H1 (cell line): ENCODE results near the gene LRRC15. TPM values are rescaled to one million over a fixed set of nuclear protein-coding genes. Genes with fewer than 3 reads are reported as not detected.

Experiments used
- CTCF ChIA-PET: fragments of 300-600 bp; sonication (Branson Sonifier 250); formaldehyde crosslinking; loops from one replicate; lab custom pipeline; 2021; ENCODE audit not compliant: partially characterized antibody; lab: Charles Lee
- POLR2A ChIA-PET: fragments of 300-600 bp; sonication (Branson Sonifier 250); formaldehyde crosslinking; loops from one replicate; lab custom pipeline; 2021; ENCODE audit warnings: inconsistent platforms; ENCODE audit not compliant: partially characterized antibody; lab: Charles Lee
- DNase-seq, 2 experiments: peaks; one replicate each; pipeline versions ENCODE4 v3.0.0 to v3.0.0-alpha.2; 2010 to 2022; ENCODE audit warnings: low spot score in 2 of 2, low read depth in 1 of 2, mixed read lengths in 1 of 2
- FAIRE-seq: peaks from 2 replicates; lab custom pipeline; 2011; peaks lifted over from hg19 to GRCh38; lab: Jason Lieb, UNC
- H2AFZ ChIP-seq: 2 replicates; pipeline ENCODE4 v1.8.1; 2012; ENCODE audit warnings: low read length, inconsistent platforms
- H2AK5ac ChIP-seq: 2 replicates; pipeline ENCODE4 v1.6.1; 2013; ENCODE audit warnings: low read depth, low read length
- H2BK120ac ChIP-seq: replicated peaks from 2 replicates; pipeline ENCODE3; 2013; ENCODE audit warnings: low read depth, low read length, inconsistent platforms
- H2BK12ac ChIP-seq: 2 replicates; pipeline ENCODE4 v1.6.1; 2013; ENCODE audit warnings: low read depth, low read length
- H2BK15ac ChIP-seq: 2 replicates; pipeline ENCODE4 v1.6.1; 2013; ENCODE audit warnings: low read length
- H2BK20ac ChIP-seq: 2 replicates; pipeline ENCODE4 v1.6.1; 2013; ENCODE audit warnings: low read length
- H2BK5ac ChIP-seq: 2 replicates; pipeline ENCODE4 v1.6.1; 2013; ENCODE audit warnings: low read depth, low read length
- H3K14ac ChIP-seq: 2 replicates; pipeline ENCODE4 v1.6.1; 2013; ENCODE audit warnings: inconsistent platforms; ENCODE audit not compliant: insufficient read length
- H3K18ac ChIP-seq: 2 replicates; pipeline ENCODE4 v1.6.1; 2013; ENCODE audit warnings: low read length; ENCODE audit errors: extremely low read depth
- H3K23ac ChIP-seq: 2 replicates; pipeline ENCODE4 v1.6.1; 2013; ENCODE audit warnings: inconsistent platforms; ENCODE audit not compliant: insufficient read length
- H3K23me2 ChIP-seq: 2 replicates; pipeline ENCODE4 v1.6.1; 2013; ENCODE audit warnings: low read depth, low read length
- H3K27ac ChIP-seq: 2 replicates; pipeline ENCODE4 v1.6.1; 2011; ENCODE audit warnings: low read depth, low read length, inconsistent platforms
- H3K27me3 ChIP-seq, 4 experiments: replicated peaks in 1 of 4; 1 replicate in 1 of 4; 2 replicates in 3 of 4; pipeline versions ENCODE4 v1.6.1 to v1.8.1; 2011 to 2013; ENCODE audit warnings: low read length in 3 of 4, mild to moderate bottlenecking in 3 of 4, inconsistent platforms in 2 of 4, mixed read lengths in 2 of 4, moderate library complexity in 1 of 4; ENCODE audit not compliant: control insufficient read depth in 3 of 4, insufficient read depth in 3 of 4; ENCODE audit errors: extremely low read depth in 1 of 4
- H3K36me3 ChIP-seq, 4 experiments: 2 replicates each; pipeline versions ENCODE4 v1.6.1 to v1.8.1; 2011 to 2013; ENCODE audit warnings: mild to moderate bottlenecking in 4 of 4, low read length in 3 of 4, moderate library complexity in 2 of 4, control low read depth in 1 of 4, inconsistent platforms in 1 of 4; ENCODE audit not compliant: insufficient read depth in 4 of 4, control insufficient read depth in 2 of 4
- H3K4ac ChIP-seq: replicated peaks from 2 replicates; pipeline ENCODE3; 2013; ENCODE audit warnings: low read length, low read depth, mixed read lengths, inconsistent platforms; ENCODE audit not compliant: insufficient read length
- H3K4me1 ChIP-seq, 4 experiments: replicated peaks in 1 of 4; 1 replicate in 1 of 4; 2 replicates in 3 of 4; pipeline versions ENCODE4 v1.6.1 to v1.8.1; 2011 to 2013; ENCODE audit warnings: low read length in 3 of 4, inconsistent platforms in 2 of 4, mixed read lengths in 1 of 4; ENCODE audit not compliant: insufficient read depth in 4 of 4, control insufficient read depth in 3 of 4
- H3K4me2 ChIP-seq, 2 experiments: 2 replicates each; pipeline versions ENCODE4 v1.6.1 to v1.8.1; 2011 to 2013; ENCODE audit warnings: low read depth in 2 of 2, low read length in 2 of 2, control low read depth in 1 of 2, inconsistent platforms in 1 of 2, mild to moderate bottlenecking in 1 of 2; ENCODE audit not compliant: insufficient read depth in 1 of 2
- H3K4me3 ChIP-seq, 4 experiments: fragments of 200-600, 300-600 bp in 1 of 4; sonication (generic), shearing (Covaris generic), sonication (Bioruptor Twin) in 1 of 4; 2 replicates each; pipeline versions ENCODE4 v1.5.1 to v1.8.1; 2011 to 2016; ENCODE audit warnings: low read length in 4 of 4, low read depth in 3 of 4, control low read depth in 2 of 4, inconsistent platforms in 2 of 4, mild to moderate bottlenecking in 2 of 4, mixed read lengths in 1 of 4, moderate library complexity in 1 of 4; ENCODE audit not compliant: insufficient read depth in 2 of 4; ENCODE audit errors: extremely low read depth in 1 of 4
- H3K56ac ChIP-seq: replicated peaks from 2 replicates; pipeline ENCODE3; 2013; ENCODE audit warnings: low read depth, mild to moderate bottlenecking, mixed read lengths, low read length, inconsistent platforms; ENCODE audit not compliant: insufficient read length
- H3K79me1 ChIP-seq: 2 replicates; pipeline ENCODE4 v1.6.1; 2013; ENCODE audit warnings: low read depth, low read length, control low read depth
- H3K79me2 ChIP-seq, 2 experiments: 2 replicates each; pipeline versions ENCODE4 v1.6.1 to v1.8.1; 2012 to 2013; ENCODE audit warnings: low read length in 2 of 2, mild to moderate bottlenecking in 2 of 2, inconsistent platforms in 1 of 2; ENCODE audit not compliant: insufficient read depth in 2 of 2, control insufficient read depth in 1 of 2
- H3K9ac ChIP-seq, 4 experiments: replicated peaks in 1 of 4; 1 replicate in 1 of 4; 2 replicates in 3 of 4; pipeline versions ENCODE4 v1.6.1 to v1.8.1; 2011 to 2013; ENCODE audit warnings: low read depth in 3 of 4, low read length in 3 of 4, control low read depth in 2 of 4, mild to moderate bottlenecking in 2 of 4, moderate library complexity in 2 of 4, inconsistent platforms in 1 of 4; ENCODE audit errors: extremely low read depth in 1 of 4
- H3K9me3 ChIP-seq, 2 experiments: 2 replicates each; pipeline versions ENCODE4 v1.6.1 to v1.8.1; 2012 to 2013; ENCODE audit warnings: mild to moderate bottlenecking in 2 of 2, moderate library complexity in 2 of 2, control low read depth in 1 of 2, inconsistent platforms in 1 of 2, low read depth in 1 of 2, low read length in 1 of 2, mixed read lengths in 1 of 2; ENCODE audit not compliant: insufficient read depth in 2 of 2
- H4K20me1 ChIP-seq, 2 experiments: replicated peaks in 1 of 2; 2 replicates each; pipeline versions ENCODE3 to v1.8.1; 2011 to 2013; ENCODE audit warnings: inconsistent platforms in 2 of 2, low read length in 2 of 2, mild to moderate bottlenecking in 1 of 2; ENCODE audit not compliant: insufficient read depth in 2 of 2, control insufficient read depth in 1 of 2
- H4K5ac ChIP-seq: 2 replicates; pipeline ENCODE4 v1.6.1; 2013; ENCODE audit warnings: low read length, low read depth, mixed read lengths, inconsistent platforms; ENCODE audit not compliant: insufficient read length
- H4K8ac ChIP-seq: 2 replicates; pipeline ENCODE4 v1.8.0; 2013; ENCODE audit warnings: mild to moderate bottlenecking, moderate library complexity, low read length, inconsistent platforms; ENCODE audit not compliant: insufficient read depth; ENCODE audit errors: extremely low read depth
- H4K91ac ChIP-seq: replicated peaks from 2 replicates; pipeline ENCODE3; 2013; ENCODE audit warnings: low read length, mixed read lengths, inconsistent platforms; ENCODE audit not compliant: insufficient read length
- BCL11A ChIP-seq, 2 experiments: IDR thresholded peaks; one replicate each; pipeline ENCODE4 v1.6.1; 2011; ENCODE audit warnings: low read depth in 2 of 2, low read length in 2 of 2, mild to moderate bottlenecking in 2 of 2
- FOSL1 ChIP-seq: IDR thresholded peaks from 2 replicates; pipeline ENCODE4 v1.6.1; 2011; ENCODE audit warnings: mild to moderate bottlenecking, low read depth, low read length, moderate library complexity; ENCODE audit not compliant: insufficient read depth
- GTF2F1 ChIP-seq: IDR thresholded peaks from 2 replicates; pipeline ENCODE4 v1.6.1; 2012; ENCODE audit warnings: low read depth, low read length, improper control_type of control experiment, borderline replicate concordance
- MAFK ChIP-seq: IDR thresholded peaks from 2 replicates; pipeline ENCODE4 v1.6.1; 2012; ENCODE audit warnings: low read depth, mild to moderate bottlenecking, improper control_type of control experiment, low read length
- PHF8 ChIP-seq: fragments of 200-600 bp; sonication (generic); conservative IDR thresholded peaks from 2 replicates; pipeline ENCODE4 v1.7.1; 2012; ENCODE audit warnings: low read depth, mild to moderate bottlenecking, inconsistent platforms, low read length, moderate library complexity
- SUZ12 ChIP-seq: fragments of 200-600 bp; sonication (generic); IDR thresholded peaks from 2 replicates; pipeline ENCODE4 v1.6.1; 2012; ENCODE audit warnings: mild to moderate bottlenecking, inconsistent platforms, low read length, moderate library complexity, mixed read lengths
- TEAD4 ChIP-seq: IDR thresholded peaks from 2 replicates; pipeline ENCODE4 v1.6.1; 2012; ENCODE audit warnings: low read depth, low read length, inconsistent platforms, mixed read lengths
- WGBS, 2 experiments: shearing (Covaris generic) in 1 of 2; methylation state at CpG; one replicate each; pipeline versions ENCODE4 v1.1.6 to v1.1.7; 2013 to 2015; ENCODE audit warnings: low lambda C conversion rate in 2 of 2, mixed read lengths in 2 of 2, inconsistent platforms in 1 of 2, low coverage in 1 of 2, missing lambda C conversion rate in 1 of 2; ENCODE audit not compliant: insufficient replicate concordance in 2 of 2, insufficient coverage in 1 of 2, insufficient read length in 1 of 2; ENCODE audit errors: extremely low coverage in 1 of 2, missing lambda C conversion rate in 1 of 2; 5-methylcytosine and 5-hydroxymethylcytosine counted together
- polyA plus RNA-seq, 7 experiments: library from polyadenylated mRNA; depleted of rRNA in 3 of 7; stranded (reverse) in 5 of 7; unstranded in 2 of 7; fragments of >200 nt in 5 of 7; fragments of 200-250 nt in 2 of 7; gene quantifications; 1 replicate in 5 of 7; 2 replicates in 1 of 7; 4 replicates in 1 of 7; pipeline versions ENCODE4 v1.2.1 to v1.2.3, GENCODE V29; 2011 to 2013; ENCODE audit warnings: missing spikeins in 2 of 7, mixed read lengths in 2 of 7
- total RNA-seq: library from RNA; stranded (reverse); fragmentation: NEBNext Ultra II Directional; extraction: Animal tissue kit (Norgen Biotek cat#: 25700); gene quantifications from 2 replicates; pipeline ENCODE4 v1.2.1, GENCODE V29; 2021

Gene LRRC15
- total and polyA plus RNA-seq, 2 of the 8 experiments (the other 6 are each of a cell fraction or from before 2014, with no cell fraction given), result 0.15 to 0.37 TPM

DNA sequence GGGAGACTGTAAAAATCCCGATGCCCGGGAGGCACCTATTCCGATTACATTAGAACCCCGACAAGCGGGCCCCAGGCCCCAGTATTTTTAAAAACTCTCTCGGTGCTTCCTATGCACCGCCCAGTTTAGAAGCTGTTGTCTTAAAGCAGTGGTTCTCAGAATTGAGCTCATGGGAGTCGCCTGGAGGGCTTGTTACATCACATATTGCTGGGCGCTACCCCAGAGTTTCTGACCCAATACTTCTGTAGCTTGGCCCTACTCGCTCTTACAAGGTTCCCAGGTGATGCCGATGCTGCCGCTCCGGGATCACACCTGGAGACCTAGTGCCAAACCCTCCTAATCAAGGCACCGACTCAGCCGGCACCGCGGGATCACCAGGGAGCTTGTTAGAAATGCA, 53.6 kb downstream of the LRRC15 start:
- Histone ChIP-seq H3K4me3 (peak overlapping the region in 1 of 4 experiments; percentile 55; a peak in 3 of 8 replicates), H3K79me1 (no peaks in the 10 kb centered on the region), H3K27me3 (peaks cover 0 to 27% (median 12%) of the 10 kb centered on the region in 4 experiments; a peak in 5 of 7 replicates), H3K36me3 (no peaks in the 10 kb centered on the region), H3K4ac (no peak overlapping the region), H3K18ac (no peak overlapping the region; the same call in 1 of the 2 replicates), H4K5ac (no peak overlapping the region), H2AK5ac (no peak overlapping the region), H3K23ac (no peak overlapping the region), H2BK120ac (no peak overlapping the region), H2BK12ac (no peak overlapping the region), H3K14ac (no peak overlapping the region), H3K79me2 (no peaks in the 10 kb centered on the region), H3K23me2 (peaks cover 4% of the 10 kb centered on the region), H3K4me1 (peaks cover 6 to 23% (median 13%) of the 10 kb centered on the region in 4 experiments), H3K9ac (no peak overlapping the region), H3K4me2 (peak overlapping the region; percentile 25 to 78; a peak in 3 of 4 replicates), H4K8ac (no peak overlapping the region), H3K56ac (no peak overlapping the region), H3K27ac (no peak overlapping the region), H4K20me1 (no peaks in the 10 kb centered on the region), H3K9me3 (peaks cover 22 to 27% of the 10 kb centered on the region in 2 experiments), H4K91ac (no peak overlapping the region), H2BK15ac (no peak overlapping the region), H2BK5ac (no peak overlapping the region), H2BK20ac (no peak overlapping the region), H2AFZ (no peak overlapping the region)
- DNase-seq, result no peak
- CTCF ChIA-PET, result interaction anchor here (0.6 to 6.2 kb wide), 73 partner anchors 8 to 1503 kb away, joined by 3 to 79 read pairs (median 5); no protein-coding TSS in a partner anchor
- FAIRE-seq, result no peak
- POLR2A ChIA-PET, result interaction anchor here (1.0 to 1.3 kb wide), 8 partner anchors 9 to 235 kb away, joined by 3 to 6 read pairs (median 3); no protein-coding TSS in a partner anchor
- 39% methylated on average over 17 of the region's 17 CpGs; no CpG with 5 or more reads in 1 of the 2 experiments for WGBS, 2 experiments
- TF ChIP-seq FOSL1 (no peak), TEAD4 (no peak), MAFK (no peak), GTF2F1 (no peak), BCL11A (IDR thresholded peaks at IDR 0.05; ENCODE audit: low read depth in 2 of 2, low read length in 2 of 2) (no peak), SUZ12 (no peak), PHF8 (no peak)
